CD4-positive, alpha-beta memory T cell (primary cell): ENCODE results near the gene ZSCAN4. TPM values are rescaled to one million over a fixed set of nuclear protein-coding genes. Genes with fewer than 3 reads are reported as not detected.

Experiments
- CTCF ChIA-PET: fragments of 350-600 bp; sonication (Branson Sonifier 250); formaldehyde crosslinking; loops from one replicate; lab custom pipeline; 2021; ENCODE audit warnings: inconsistent platforms; ENCODE audit not compliant: partially characterized antibody; lab: Charles Lee
- POLR2A ChIA-PET: fragments of 350-600 bp; sonication (Branson Sonifier 250); formaldehyde crosslinking; loops from one replicate; lab custom pipeline; 2021; ENCODE audit not compliant: partially characterized antibody; lab: Charles Lee
- DNase-seq, 5 donors: peaks; one replicate each; pipeline versions ENCODE4 v3.0.0 to v3.0.0-alpha.2; 2020 to 2022; ENCODE audit warnings: mixed read lengths in 1 of 5
- H3K27ac ChIP-seq: one replicate; pipeline ENCODE4 v1.7.0; 2013; ENCODE audit warnings: low read depth, low read length
- H3K27me3 ChIP-seq: 2 replicates; pipeline ENCODE4 v1.7.0; 2013; ENCODE audit warnings: mild to moderate bottlenecking, low read length, moderate library complexity; ENCODE audit not compliant: insufficient read depth
- H3K36me3 ChIP-seq: 2 replicates; pipeline ENCODE4 v1.7.0; 2013; ENCODE audit warnings: mild to moderate bottlenecking, low read length, moderate library complexity; ENCODE audit not compliant: insufficient read depth
- H3K4me1 ChIP-seq: 2 replicates; pipeline ENCODE4 v1.7.0; 2013; ENCODE audit warnings: mild to moderate bottlenecking, low read length, moderate library complexity; ENCODE audit not compliant: insufficient read depth
- H3K4me3 ChIP-seq, 2 donors: one replicate each; pipeline ENCODE4 v1.7.0; 2013; ENCODE audit warnings: low read length in 2 of 2, mild to moderate bottlenecking in 1 of 2
- H3K9me3 ChIP-seq, 2 donors: one replicate each; pipeline ENCODE4 v1.7.0; 2013; ENCODE audit warnings: low read length in 2 of 2, control low read depth in 1 of 2; ENCODE audit not compliant: control insufficient read depth in 1 of 2
- H3K27ac Mint-ChIP-seq, 7 donors: one replicate each; pipeline ENCODE4 v1.8.0; 2020 to 2021; ENCODE audit warnings: mixed read lengths in 7 of 7, mild to moderate bottlenecking in 6 of 7, inconsistent platforms in 3 of 7, moderate library complexity in 3 of 7
- H3K27me3 Mint-ChIP-seq, 2 donors: one replicate each; pipeline ENCODE4 v1.8.0; 2020 to 2021; ENCODE audit warnings: mixed read lengths in 2 of 2
- H3K36me3 Mint-ChIP-seq, 2 donors: one replicate each; pipeline ENCODE4 v1.8.0; 2020 to 2021; ENCODE audit warnings: mixed read lengths in 2 of 2, inconsistent platforms in 1 of 2, mild to moderate bottlenecking in 1 of 2
- H3K4me1 Mint-ChIP-seq, 4 donors: one replicate each; pipeline ENCODE4 v1.8.0; 2020 to 2021; ENCODE audit warnings: mixed read lengths in 4 of 4, mild to moderate bottlenecking in 1 of 4
- H3K4me3 Mint-ChIP-seq, 8 donors: one replicate each; pipeline ENCODE4 v1.8.0; 2020 to 2021; ENCODE audit warnings: mixed read lengths in 8 of 8, mild to moderate bottlenecking in 7 of 8, moderate library complexity in 6 of 8, inconsistent platforms in 3 of 8
- H3K9me3 Mint-ChIP-seq, 8 donors: one replicate each; pipeline ENCODE4 v1.8.0; 2020 to 2021; ENCODE audit warnings: mixed read lengths in 8 of 8, mild to moderate bottlenecking in 5 of 8, inconsistent platforms in 3 of 8, moderate library complexity in 1 of 8
- intact Hi-C: fragments of 100-400 bp; cut with micrococcal nuclease; formaldehyde crosslinking; loops from one replicate; pipeline ENCODE4 v1.15.1; 2023
- polyA plus RNA-seq, 2 donors: library from polyadenylated mRNA; unstranded; fragments of 300-500 nt; fragmentation: Illumina TruSeq; gene quantifications; one replicate each; pipeline ENCODE4 v1.2.3, GENCODE V29; 2021
- total RNA-seq, 2 experiments: library from RNA; stranded (reverse); gene quantifications; one replicate each; pipeline ENCODE4 v1.2.3, GENCODE V29; 2021

Gene ZSCAN4
- total and polyA plus RNA-seq, 4 experiments from 2014 or later = not detected

- ChIA-PET POLR2A (no interaction called here), CTCF (no interaction called here)
- peaks cover 15 to 66% (median 49%) of the 10 kb centered on the region in 8 donors for H3K9me3 Mint-ChIP-seq
- no peak overlapping the region for H3K27ac Mint-ChIP-seq
- H3K27me3 ChIP-seq = no peaks in the 10 kb centered on the region
- no peaks in the 10 kb centered on the region for H3K9me3 ChIP-seq
- H3K27ac ChIP-seq = no peak overlapping the region
- H3K36me3 Mint-ChIP-seq = peaks cover 15 to 23% of the 10 kb centered on the region in 2 donors
- intact Hi-C loops = no loop called here
- H3K36me3 ChIP-seq = no peaks in the 10 kb centered on the region
- H3K4me1 Mint-ChIP-seq = peaks cover 3 to 8% (median 6%) of the 10 kb centered on the region in 4 donors
- DNase-seq = no peak
- peaks cover 21 to 36% of the 10 kb centered on the region in 2 donors for H3K27me3 Mint-ChIP-seq
- no peak overlapping the region for H3K4me3 Mint-ChIP-seq
- no peaks in the 10 kb centered on the region for H3K4me1 ChIP-seq
- H3K4me3 ChIP-seq = no peak overlapping the region
Measured at GRCh38 chr19:57656346-57656745, 12.4 kb upstream of the ZSCAN4 start.

DNA sequence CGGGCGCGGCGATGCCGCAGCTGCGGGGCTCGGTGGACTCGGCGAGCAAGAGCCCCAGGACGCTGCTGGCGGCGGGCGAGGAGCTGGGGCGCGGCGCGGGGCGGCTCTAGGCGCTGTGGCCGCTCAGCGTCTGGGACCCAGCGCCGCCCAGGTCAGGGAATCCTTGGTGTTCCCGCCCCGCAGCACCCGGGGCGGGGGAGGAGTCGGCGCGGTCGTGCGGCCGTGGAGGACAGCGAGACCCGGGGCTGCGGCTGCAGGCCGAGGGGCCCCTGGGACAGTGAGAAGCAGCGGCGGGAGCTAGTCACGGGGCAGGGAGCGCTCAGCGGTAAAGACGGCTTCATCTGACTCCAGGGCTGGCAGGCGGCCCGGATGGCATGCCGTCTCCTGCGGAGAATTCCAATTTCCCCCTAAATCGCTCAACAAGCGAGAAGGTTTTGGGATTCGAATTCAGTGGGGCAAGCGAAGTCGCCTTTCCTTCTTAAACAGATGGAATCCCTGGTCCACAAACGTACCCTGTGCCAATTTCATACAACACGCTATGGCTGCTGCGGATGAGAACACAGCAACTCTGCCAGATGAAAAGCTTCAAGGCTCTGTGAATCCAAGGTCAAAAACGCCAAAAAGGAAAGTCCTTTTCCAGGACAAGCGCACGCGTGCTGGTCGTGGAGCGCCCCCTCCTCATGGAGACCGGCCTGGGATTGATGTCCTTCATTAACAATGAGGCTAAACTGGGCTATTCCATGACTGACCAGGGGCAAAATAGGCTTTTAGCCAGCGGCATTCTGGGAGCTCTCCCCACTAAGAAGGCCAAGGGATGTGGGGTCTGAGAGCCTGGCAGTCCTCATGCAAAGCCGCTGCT lies 4.2 kb upstream of the ZSCAN4 start:
- Mint-ChIP-seq H3K9me3 (peaks cover 0 to 18% (median 6%) of the 10 kb centered on the region in 8 donors), H3K27me3 (peaks cover 23 to 25% of the 10 kb centered on the region in 2 donors), H3K36me3 (no peaks in the 10 kb centered on the region), H3K4me3 (peak overlapping the region; percentile 47 to 76 (median 69)), H3K27ac (no peak overlapping the region), H3K4me1 (peaks cover 0 to 5% (median under 1%) of the 10 kb centered on the region in 4 donors)
- POLR2A ChIA-PET = interaction anchor here (0.6 to 1.5 kb wide), 4 partner anchors 9 to 31 kb away, joined by 3 to 4 read pairs (median 3); partner anchors contain the start of genes ZNF211 and ZNF551
- H3K4me1 ChIP-seq = peaks cover 12% of the 10 kb centered on the region
- peak in 3 of 5 donors; percentile 6 to 10 (median 8) for DNase-seq
- H3K36me3 ChIP-seq = no peaks in the 10 kb centered on the region
- CTCF ChIA-PET = no interaction called here
- H3K4me3 ChIP-seq = no peak overlapping the region
- no peaks in the 10 kb centered on the region for H3K9me3 ChIP-seq
- intact Hi-C loops = no loop called here
- H3K27me3 ChIP-seq = peaks cover 3% of the 10 kb centered on the region
- no peak overlapping the region for H3K27ac ChIP-seq

DNA sequence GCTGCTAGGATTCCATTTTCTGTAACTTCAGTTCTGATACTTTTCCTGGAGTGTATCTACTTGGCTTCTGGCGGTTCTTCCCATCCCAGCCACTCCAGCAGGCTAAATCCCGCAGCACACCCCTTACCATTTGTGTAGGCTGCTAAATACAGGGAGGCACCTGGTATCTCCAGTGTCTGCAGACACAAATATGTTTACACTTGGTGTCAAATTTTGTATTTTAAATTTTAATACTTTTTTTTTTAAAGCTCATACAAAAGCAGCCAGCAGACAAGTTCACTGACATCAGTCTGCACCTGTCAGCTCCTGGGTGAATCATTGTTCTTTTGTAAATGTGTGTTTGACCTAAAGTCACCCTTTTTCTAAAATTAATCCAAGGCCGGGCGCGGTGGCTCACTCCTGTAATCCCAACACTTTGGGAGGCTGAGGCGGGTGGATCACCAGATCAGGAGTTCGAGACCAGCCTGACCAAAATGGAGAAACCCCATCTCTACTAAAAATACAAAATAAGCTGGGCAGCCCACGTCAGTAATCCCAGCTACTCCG lies 3.4 kb upstream of the ZSCAN4 start:
- Histone ChIP-seq H3K9me3 (no peaks in the 10 kb centered on the region), H3K4me3 (no peak overlapping the region), H3K27me3 (peaks cover 3% of the 10 kb centered on the region), H3K4me1 (peaks cover 12% of the 10 kb centered on the region), H3K36me3 (no peaks in the 10 kb centered on the region), H3K27ac (no peak overlapping the region)
- Mint-ChIP-seq H3K36me3 (no peaks in the 10 kb centered on the region), H3K27ac (no peak overlapping the region), H3K27me3 (peaks cover 19 to 22% of the 10 kb centered on the region in 2 donors), H3K4me1 (peaks cover 0 to 5% (median under 1%) of the 10 kb centered on the region in 4 donors), H3K4me3 (peak overlapping the region in 5 of 8 donors; percentile 20 to 76 (median 50)), H3K9me3 (peaks cover 0 to 18% (median 4%) of the 10 kb centered on the region in 8 donors)
- ChIA-PET CTCF (no interaction called here), POLR2A (interaction anchor here (1.0 to 1.4 kb wide), 2 partner anchors 10 to 16 kb away, joined by 3 to 4 read pairs; partner anchors contain the start of gene ZNF551)
- DNase-seq = no peak
- intact Hi-C loops = no loop called here

- Histone ChIP-seq H3K36me3 (no peaks in the 10 kb centered on the region), H3K27me3 (peaks cover 3% of the 10 kb centered on the region), H3K9me3 (no peaks in the 10 kb centered on the region), H3K27ac (no peak overlapping the region), H3K4me3 (no peak overlapping the region), H3K4me1 (peaks cover 12% of the 10 kb centered on the region)
- peaks cover 0 to under 1% of the 10 kb centered on the region in 2 donors for H3K36me3 Mint-ChIP-seq
- no peak overlapping the region for H3K27ac Mint-ChIP-seq
- H3K9me3 Mint-ChIP-seq = peaks cover 0 to 23% (median 4%) of the 10 kb centered on the region in 8 donors
- H3K27me3 Mint-ChIP-seq = peaks cover 18% of the 10 kb centered on the region in 2 donors
- intact Hi-C loops = no loop called here
- H3K4me1 Mint-ChIP-seq = peaks cover 0 to 5% (median under 1%) of the 10 kb centered on the region in 4 donors
- H3K4me3 Mint-ChIP-seq = no peak overlapping the region
- CTCF ChIA-PET = no interaction called here
- no peak for DNase-seq
- POLR2A ChIA-PET = no interaction called here
Measured at GRCh38 chr19:57667228-57667627, 1.5 kb upstream of the ZSCAN4 start.

- POLR2A ChIA-PET = no interaction called here
- Mint-ChIP-seq H3K4me1 (no peaks in the 10 kb centered on the region), H3K9me3 (peaks cover 0 to 37% (median 13%) of the 10 kb centered on the region in 8 donors), H3K27ac (no peak overlapping the region), H3K27me3 (peaks cover 14 to 18% of the 10 kb centered on the region in 2 donors), H3K4me3 (no peak overlapping the region), H3K36me3 (peaks cover 4 to 8% of the 10 kb centered on the region in 2 donors)
- H3K4me1 ChIP-seq = no peaks in the 10 kb centered on the region
- no peak for DNase-seq
- H3K4me3 ChIP-seq = no peak overlapping the region
- H3K27me3 ChIP-seq = no peaks in the 10 kb centered on the region
- H3K9me3 ChIP-seq = no peaks in the 10 kb centered on the region
- no peak overlapping the region for H3K27ac ChIP-seq
- H3K36me3 ChIP-seq = no peaks in the 10 kb centered on the region
- intact Hi-C loops = no loop called here
- CTCF ChIA-PET = no interaction called here
Measured at GRCh38 chr19:57671124-57671895, 2.6 kb downstream of the ZSCAN4 start.

GRCh38 chr19:57672466-57672865 lies 3.7 kb downstream of the ZSCAN4 start:
- H3K4me1 ChIP-seq = no peaks in the 10 kb centered on the region
- ChIA-PET CTCF (interaction anchor here (1.5 kb wide), 1 partner anchor 9 kb away, joined by 4 read pairs; the partner anchor contains the start of gene ZNF551), POLR2A (interaction anchor here (1.7 kb wide), 1 partner anchor 9 kb away, joined by 7 read pairs; the partner anchor contains the start of gene ZNF551)
- no peak overlapping the region for H3K4me3 ChIP-seq
- Mint-ChIP-seq H3K27ac (no peak overlapping the region), H3K4me3 (no peak overlapping the region), H3K36me3 (peaks cover 6 to 8% of the 10 kb centered on the region in 2 donors), H3K9me3 (peaks cover 0 to 41% (median 22%) of the 10 kb centered on the region in 8 donors), H3K27me3 (peaks cover 12 to 14% of the 10 kb centered on the region in 2 donors), H3K4me1 (no peaks in the 10 kb centered on the region)
- intact Hi-C loops = no loop called here
- H3K27me3 ChIP-seq = no peaks in the 10 kb centered on the region
- no peaks in the 10 kb centered on the region for H3K36me3 ChIP-seq
- H3K9me3 ChIP-seq = no peaks in the 10 kb centered on the region
- H3K27ac ChIP-seq = no peak overlapping the region
- DNase-seq = no peak
